ENCODE data around the gene WIF1. TPM values are rescaled to one million over a fixed set of nuclear protein-coding genes. Genes with fewer than 3 reads are reported as not detected.

The WIF1 gene
- total RNA-seq, 2 donors from 2014 or later: 0.20 TPM; not detected in 1

DNA sequence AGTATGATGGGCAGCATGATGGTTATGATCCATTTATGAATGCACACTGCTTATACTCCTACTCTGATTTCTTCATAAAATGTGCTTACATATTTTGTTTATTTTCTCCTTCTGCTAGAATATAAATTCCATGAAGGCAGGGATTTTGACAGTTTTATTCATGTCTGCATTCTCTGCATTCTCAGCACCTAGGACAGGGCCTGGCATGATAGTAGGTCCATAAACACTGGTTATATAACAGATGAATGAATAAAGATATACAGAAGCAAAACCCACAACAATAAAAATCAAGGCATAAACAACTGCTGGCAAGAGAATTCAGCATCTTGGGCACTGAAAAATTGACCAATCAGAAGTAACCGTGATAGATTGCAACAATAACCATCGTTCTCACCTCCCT lies 115.4 kb downstream of the WIF1 start:
- Histone ChIP-seq H3K4me3 (no peak overlapping the region), H3K9me3 (no peaks in the 10 kb centered on the region), H3K36me3 (no peaks in the 10 kb centered on the region), H3K27ac (no peak overlapping the region), H3K27me3 (no peaks in the 10 kb centered on the region), H3K4me1 (no peaks in the 10 kb centered on the region), H3K9ac (ENCODE audit: low read depth in 2 of 2, low read length in 2 of 2) (no peak overlapping the region)
- intact Hi-C loops (cut with DNase I): no loop called here
- no peak for DNase-seq
- TF ChIP-seq, protein P1, sequence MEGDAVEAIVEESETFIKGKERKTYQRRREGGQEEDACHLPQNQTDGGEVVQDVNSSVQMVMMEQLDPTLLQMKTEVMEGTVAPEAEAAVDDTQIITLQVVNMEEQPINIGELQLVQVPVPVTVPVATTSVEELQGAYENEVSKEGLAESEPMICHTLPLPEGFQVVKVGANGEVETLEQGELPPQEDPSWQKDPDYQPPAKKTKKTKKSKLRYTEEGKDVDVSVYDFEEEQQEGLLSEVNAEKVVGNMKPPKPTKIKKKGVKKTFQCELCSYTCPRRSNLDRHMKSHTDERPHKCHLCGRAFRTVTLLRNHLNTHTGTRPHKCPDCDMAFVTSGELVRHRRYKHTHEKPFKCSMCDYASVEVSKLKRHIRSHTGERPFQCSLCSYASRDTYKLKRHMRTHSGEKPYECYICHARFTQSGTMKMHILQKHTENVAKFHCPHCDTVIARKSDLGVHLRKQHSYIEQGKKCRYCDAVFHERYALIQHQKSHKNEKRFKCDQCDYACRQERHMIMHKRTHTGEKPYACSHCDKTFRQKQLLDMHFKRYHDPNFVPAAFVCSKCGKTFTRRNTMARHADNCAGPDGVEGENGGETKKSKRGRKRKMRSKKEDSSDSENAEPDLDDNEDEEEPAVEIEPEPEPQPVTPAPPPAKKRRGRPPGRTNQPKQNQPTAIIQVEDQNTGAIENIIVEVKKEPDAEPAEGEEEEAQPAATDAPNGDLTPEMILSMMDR (IDR thresholded peaks at IDR 0.05): no peak

DNA sequence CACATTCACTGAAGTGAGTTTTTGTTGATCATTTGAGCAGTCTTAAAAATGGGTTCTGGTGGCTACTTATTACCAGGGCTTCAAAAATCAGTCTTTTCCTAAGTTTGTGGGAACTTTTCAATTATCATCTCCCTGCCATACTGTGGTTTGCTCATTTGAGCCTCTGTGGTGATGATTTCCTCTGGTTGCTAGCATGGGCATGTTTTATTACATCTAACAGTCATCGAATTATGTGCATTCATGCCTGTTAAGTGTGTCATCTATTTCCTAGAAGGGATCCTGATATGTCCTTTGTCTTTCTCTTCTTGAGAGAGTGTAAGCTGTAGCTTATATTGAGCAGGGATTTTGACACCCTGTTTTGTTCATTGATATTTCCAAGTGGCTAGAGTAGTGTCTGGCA lies 116.8 kb downstream of the WIF1 start:
- no peaks in the 10 kb centered on the region for H3K27me3 ChIP-seq
- no peak for DNase-seq
- intact Hi-C loops (cut with DNase I): no loop called here
- H3K4me1 ChIP-seq: no peaks in the 10 kb centered on the region
- H3K36me3 ChIP-seq: no peaks in the 10 kb centered on the region
- no peak overlapping the region for H3K4me3 ChIP-seq
- TF ChIP-seq, protein P1 (IDR thresholded peaks at IDR 0.05): no peak
- no peaks in the 10 kb centered on the region for H3K9me3 ChIP-seq
- H3K9ac ChIP-seq (ENCODE audit: low read depth in 2 of 2, low read length in 2 of 2): no peak overlapping the region
- no peak overlapping the region for H3K27ac ChIP-seq

Other genes with a start within 250 kb of the WIF1 start
- 10 to 100 TPM; 28.9 to 35.6 TPM for gene LEMD3, start 48.3 kb upstream of the WIF1 start, total RNA-seq
- 10 to 100 TPM in 1 of 2 donors, 1 to 10 TPM in 1; 3.5 to 29.6 TPM for gene MSRB3, start 157.4 kb upstream of the WIF1 start, total RNA-seq